A549 (cell line): ENCODE results near the gene PKP4.

Experiments used
- EP300 ChIP-seq, 2 experiments: fragments of >200 bp; sonication (Bioruptor Twin); formaldehyde crosslinking; IDR thresholded peaks; 2 replicates in 1 of 2; 3 replicates in 1 of 2; pipeline ENCODE4 v1.6.1; 2016 to 2017
- POLR2A ChIP-seq: IDR thresholded peaks from 2 replicates; pipeline ENCODE4 v1.6.1; 2012; ENCODE audit warnings: mild to moderate bottlenecking, low read length

GRCh38 chr2:158659483-158659882, 202.7 kb downstream of the PKP4 start:
- TF ChIP-seq POLR2A (no peak), EP300 (IDR thresholded peaks at IDR 0.05) (no peak)
